H1 (cell line): ENCODE results near the gene SORCS3. TPM values are rescaled to one million over a fixed set of nuclear protein-coding genes. Genes with fewer than 3 reads are reported as not detected.

ENCODE experiments used
- CTCF ChIA-PET: fragments of 300-600 bp; sonication (Branson Sonifier 250); formaldehyde crosslinking; loops from one replicate; lab custom pipeline; 2021; ENCODE audit not compliant: partially characterized antibody; lab: Charles Lee
- POLR2A ChIA-PET: fragments of 300-600 bp; sonication (Branson Sonifier 250); formaldehyde crosslinking; loops from one replicate; lab custom pipeline; 2021; ENCODE audit warnings: inconsistent platforms; ENCODE audit not compliant: partially characterized antibody; lab: Charles Lee
- DNase-seq, 2 experiments: peaks; one replicate each; pipeline versions ENCODE4 v3.0.0 to v3.0.0-alpha.2; 2010 to 2022; ENCODE audit warnings: low spot score in 2 of 2, low read depth in 1 of 2, mixed read lengths in 1 of 2
- FAIRE-seq: peaks from 2 replicates; lab custom pipeline; 2011; peaks lifted over from hg19 to GRCh38; lab: Jason Lieb, UNC
- H2AFZ ChIP-seq: 2 replicates; pipeline ENCODE4 v1.8.1; 2012; ENCODE audit warnings: low read length, inconsistent platforms
- H2AK5ac ChIP-seq: 2 replicates; pipeline ENCODE4 v1.6.1; 2013; ENCODE audit warnings: low read depth, low read length
- H2BK120ac ChIP-seq: replicated peaks from 2 replicates; pipeline ENCODE3; 2013; ENCODE audit warnings: low read depth, low read length, inconsistent platforms
- H2BK12ac ChIP-seq: 2 replicates; pipeline ENCODE4 v1.6.1; 2013; ENCODE audit warnings: low read depth, low read length
- H2BK15ac ChIP-seq: 2 replicates; pipeline ENCODE4 v1.6.1; 2013; ENCODE audit warnings: low read length
- H2BK20ac ChIP-seq: 2 replicates; pipeline ENCODE4 v1.6.1; 2013; ENCODE audit warnings: low read length
- H2BK5ac ChIP-seq: 2 replicates; pipeline ENCODE4 v1.6.1; 2013; ENCODE audit warnings: low read depth, low read length
- H3K14ac ChIP-seq: 2 replicates; pipeline ENCODE4 v1.6.1; 2013; ENCODE audit warnings: inconsistent platforms; ENCODE audit not compliant: insufficient read length
- H3K18ac ChIP-seq: 2 replicates; pipeline ENCODE4 v1.6.1; 2013; ENCODE audit warnings: low read length; ENCODE audit errors: extremely low read depth
- H3K23ac ChIP-seq: 2 replicates; pipeline ENCODE4 v1.6.1; 2013; ENCODE audit warnings: inconsistent platforms; ENCODE audit not compliant: insufficient read length
- H3K23me2 ChIP-seq: 2 replicates; pipeline ENCODE4 v1.6.1; 2013; ENCODE audit warnings: low read depth, low read length
- H3K27ac ChIP-seq: 2 replicates; pipeline ENCODE4 v1.6.1; 2011; ENCODE audit warnings: low read depth, low read length, inconsistent platforms
- H3K27me3 ChIP-seq, 4 experiments: replicated peaks in 1 of 4; 1 replicate in 1 of 4; 2 replicates in 3 of 4; pipeline versions ENCODE4 v1.6.1 to v1.8.1; 2011 to 2013; ENCODE audit warnings: low read length in 3 of 4, mild to moderate bottlenecking in 3 of 4, inconsistent platforms in 2 of 4, mixed read lengths in 2 of 4, moderate library complexity in 1 of 4; ENCODE audit not compliant: control insufficient read depth in 3 of 4, insufficient read depth in 3 of 4; ENCODE audit errors: extremely low read depth in 1 of 4
- H3K36me3 ChIP-seq, 4 experiments: 2 replicates each; pipeline versions ENCODE4 v1.6.1 to v1.8.1; 2011 to 2013; ENCODE audit warnings: mild to moderate bottlenecking in 4 of 4, low read length in 3 of 4, moderate library complexity in 2 of 4, control low read depth in 1 of 4, inconsistent platforms in 1 of 4; ENCODE audit not compliant: insufficient read depth in 4 of 4, control insufficient read depth in 2 of 4
- H3K4ac ChIP-seq: replicated peaks from 2 replicates; pipeline ENCODE3; 2013; ENCODE audit warnings: low read length, low read depth, mixed read lengths, inconsistent platforms; ENCODE audit not compliant: insufficient read length
- H3K4me1 ChIP-seq, 4 experiments: replicated peaks in 1 of 4; 1 replicate in 1 of 4; 2 replicates in 3 of 4; pipeline versions ENCODE4 v1.6.1 to v1.8.1; 2011 to 2013; ENCODE audit warnings: low read length in 3 of 4, inconsistent platforms in 2 of 4, mixed read lengths in 1 of 4; ENCODE audit not compliant: insufficient read depth in 4 of 4, control insufficient read depth in 3 of 4
- H3K4me2 ChIP-seq, 2 experiments: 2 replicates each; pipeline versions ENCODE4 v1.6.1 to v1.8.1; 2011 to 2013; ENCODE audit warnings: low read depth in 2 of 2, low read length in 2 of 2, control low read depth in 1 of 2, inconsistent platforms in 1 of 2, mild to moderate bottlenecking in 1 of 2; ENCODE audit not compliant: insufficient read depth in 1 of 2
- H3K4me3 ChIP-seq, 4 experiments: fragments of 200-600, 300-600 bp in 1 of 4; sonication (generic), shearing (Covaris generic), sonication (Bioruptor Twin) in 1 of 4; 2 replicates each; pipeline versions ENCODE4 v1.5.1 to v1.8.1; 2011 to 2016; ENCODE audit warnings: low read length in 4 of 4, low read depth in 3 of 4, control low read depth in 2 of 4, inconsistent platforms in 2 of 4, mild to moderate bottlenecking in 2 of 4, mixed read lengths in 1 of 4, moderate library complexity in 1 of 4; ENCODE audit not compliant: insufficient read depth in 2 of 4; ENCODE audit errors: extremely low read depth in 1 of 4
- H3K56ac ChIP-seq: replicated peaks from 2 replicates; pipeline ENCODE3; 2013; ENCODE audit warnings: low read depth, mild to moderate bottlenecking, mixed read lengths, low read length, inconsistent platforms; ENCODE audit not compliant: insufficient read length
- H3K79me1 ChIP-seq: 2 replicates; pipeline ENCODE4 v1.6.1; 2013; ENCODE audit warnings: low read depth, low read length, control low read depth
- H3K79me2 ChIP-seq, 2 experiments: 2 replicates each; pipeline versions ENCODE4 v1.6.1 to v1.8.1; 2012 to 2013; ENCODE audit warnings: low read length in 2 of 2, mild to moderate bottlenecking in 2 of 2, inconsistent platforms in 1 of 2; ENCODE audit not compliant: insufficient read depth in 2 of 2, control insufficient read depth in 1 of 2
- H3K9ac ChIP-seq, 4 experiments: replicated peaks in 1 of 4; 1 replicate in 1 of 4; 2 replicates in 3 of 4; pipeline versions ENCODE4 v1.6.1 to v1.8.1; 2011 to 2013; ENCODE audit warnings: low read depth in 3 of 4, low read length in 3 of 4, control low read depth in 2 of 4, mild to moderate bottlenecking in 2 of 4, moderate library complexity in 2 of 4, inconsistent platforms in 1 of 4; ENCODE audit errors: extremely low read depth in 1 of 4
- H3K9me3 ChIP-seq, 2 experiments: 2 replicates each; pipeline versions ENCODE4 v1.6.1 to v1.8.1; 2012 to 2013; ENCODE audit warnings: mild to moderate bottlenecking in 2 of 2, moderate library complexity in 2 of 2, control low read depth in 1 of 2, inconsistent platforms in 1 of 2, low read depth in 1 of 2, low read length in 1 of 2, mixed read lengths in 1 of 2; ENCODE audit not compliant: insufficient read depth in 2 of 2
- H4K20me1 ChIP-seq, 2 experiments: replicated peaks in 1 of 2; 2 replicates each; pipeline versions ENCODE3 to v1.8.1; 2011 to 2013; ENCODE audit warnings: inconsistent platforms in 2 of 2, low read length in 2 of 2, mild to moderate bottlenecking in 1 of 2; ENCODE audit not compliant: insufficient read depth in 2 of 2, control insufficient read depth in 1 of 2
- H4K5ac ChIP-seq: 2 replicates; pipeline ENCODE4 v1.6.1; 2013; ENCODE audit warnings: low read length, low read depth, mixed read lengths, inconsistent platforms; ENCODE audit not compliant: insufficient read length
- H4K8ac ChIP-seq: 2 replicates; pipeline ENCODE4 v1.8.0; 2013; ENCODE audit warnings: mild to moderate bottlenecking, moderate library complexity, low read length, inconsistent platforms; ENCODE audit not compliant: insufficient read depth; ENCODE audit errors: extremely low read depth
- H4K91ac ChIP-seq: replicated peaks from 2 replicates; pipeline ENCODE3; 2013; ENCODE audit warnings: low read length, mixed read lengths, inconsistent platforms; ENCODE audit not compliant: insufficient read length
- CHD2 ChIP-seq: IDR thresholded peaks from 2 replicates; pipeline ENCODE4 v1.6.1; 2012; ENCODE audit warnings: low read length, improper control_type of control experiment
- E2F6 ChIP-seq: IDR thresholded peaks from 2 replicates; pipeline ENCODE4 v1.6.1; 2012; ENCODE audit warnings: inconsistent platforms
- USF2 ChIP-seq: IDR thresholded peaks from 2 replicates; pipeline ENCODE4 v1.6.1; 2011; ENCODE audit warnings: low read length, improper control_type of control experiment
- WGBS, 2 experiments: shearing (Covaris generic) in 1 of 2; methylation state at CpG; one replicate each; pipeline versions ENCODE4 v1.1.6 to v1.1.7; 2013 to 2015; ENCODE audit warnings: low lambda C conversion rate in 2 of 2, mixed read lengths in 2 of 2, inconsistent platforms in 1 of 2, low coverage in 1 of 2, missing lambda C conversion rate in 1 of 2; ENCODE audit not compliant: insufficient replicate concordance in 2 of 2, insufficient coverage in 1 of 2, insufficient read length in 1 of 2; ENCODE audit errors: extremely low coverage in 1 of 2, missing lambda C conversion rate in 1 of 2; 5-methylcytosine and 5-hydroxymethylcytosine counted together
- polyA plus RNA-seq, 7 experiments: library from polyadenylated mRNA; depleted of rRNA in 3 of 7; stranded (reverse) in 5 of 7; unstranded in 2 of 7; fragments of >200 nt in 5 of 7; fragments of 200-250 nt in 2 of 7; gene quantifications; 1 replicate in 5 of 7; 2 replicates in 1 of 7; 4 replicates in 1 of 7; pipeline versions ENCODE4 v1.2.1 to v1.2.3, GENCODE V29; 2011 to 2013; ENCODE audit warnings: missing spikeins in 2 of 7, mixed read lengths in 2 of 7
- total RNA-seq: library from RNA; stranded (reverse); fragmentation: NEBNext Ultra II Directional; extraction: Animal tissue kit (Norgen Biotek cat#: 25700); gene quantifications from 2 replicates; pipeline ENCODE4 v1.2.1, GENCODE V29; 2021

SORCS3 gene
- total and polyA plus RNA-seq, 2 of the 8 experiments (the other 6 are each of a cell fraction or from before 2014, with no cell fraction given), result 0.26 to 0.88 TPM

- no peak for FAIRE-seq
- Histone ChIP-seq H3K4me2 (no peak overlapping the region), H4K8ac (no peak overlapping the region), H2AK5ac (no peak overlapping the region), H3K4me1 (peaks cover 2 to 6% (median 3%) of the 10 kb centered on the region in 4 experiments; a peak in 4 of 7 replicates), H4K20me1 (no peaks in the 10 kb centered on the region), H3K4me3 (no peak overlapping the region), H3K27me3 (peaks cover 0 to 1% (median 0%) of the 10 kb centered on the region in 4 experiments; a peak in 1 of 7 replicates), H2AFZ (no peak overlapping the region), H3K79me2 (no peaks in the 10 kb centered on the region), H3K14ac (no peak overlapping the region), H3K4ac (no peak overlapping the region), H3K23me2 (no peaks in the 10 kb centered on the region), H2BK15ac (no peak overlapping the region), H3K18ac (no peak overlapping the region), H3K36me3 (no peaks in the 10 kb centered on the region), H3K9ac (no peak overlapping the region), H2BK5ac (no peak overlapping the region), H2BK12ac (no peak overlapping the region), H3K9me3 (no peaks in the 10 kb centered on the region), H2BK120ac (no peak overlapping the region), H3K56ac (no peak overlapping the region), H4K91ac (no peak overlapping the region), H3K27ac (no peak overlapping the region), H3K79me1 (no peaks in the 10 kb centered on the region; the same call in 1 of the 2 replicates), H4K5ac (no peak overlapping the region), H2BK20ac (no peak overlapping the region), H3K23ac (no peak overlapping the region)
- no peak for DNase-seq
- POLR2A ChIA-PET, result no interaction called here
- CTCF ChIA-PET, result no interaction called here
- 75% methylated on average over 2 of the region's 2 CpGs; no CpG with 5 or more reads in 1 of the 2 experiments for WGBS, 2 experiments
- TF ChIP-seq CHD2 (no peak), E2F6 (no peak), USF2 (no peak)
These were observed 360.2 kb downstream of the SORCS3 start for GRCh38 chr10:105001269-105001668.
